Upper lobe of left lung (tissue), 4 donors: ENCODE data around the gene TPRA1.

Experiments
- EP300 ChIP-seq, 4 donors: sonication (generic); formaldehyde crosslinking; IDR thresholded peaks; one replicate each; pipeline ENCODE4 v1.5.1; 2017; ENCODE audit warnings: antibody characterized with exemption in 4 of 4, control low read depth in 2 of 4
- POLR2A ChIP-seq, 4 donors: fragments of 450-650 bp; IDR thresholded peaks; one replicate each; pipeline ENCODE4 v1.5.1; 2016 to 2017; ENCODE audit warnings: antibody characterized with exemption in 4 of 4, mild to moderate bottlenecking in 2 of 4
- POLR2AphosphoS5 ChIP-seq, 2 donors: sonication (generic); formaldehyde crosslinking; IDR thresholded peaks; one replicate each; pipeline ENCODE4 v1.5.1; 2017; ENCODE audit warnings: antibody characterized with exemption in 2 of 2
- TF ChIP-seq, protein P1 (sequence below), 6 experiments: fragments of 450-650 bp in 4 of 6; fragments of 200-600 bp in 2 of 6; sonication (generic) in 2 of 6; IDR thresholded peaks; one replicate each; pipeline ENCODE4 v1.5.1; 2016 to 2019; ENCODE audit warnings: antibody characterized with exemption in 6 of 6

GRCh38 chr3:127555108-127555507 lies 35.4 kb downstream of the TPRA1 start:
- TF ChIP-seq, protein P1, sequence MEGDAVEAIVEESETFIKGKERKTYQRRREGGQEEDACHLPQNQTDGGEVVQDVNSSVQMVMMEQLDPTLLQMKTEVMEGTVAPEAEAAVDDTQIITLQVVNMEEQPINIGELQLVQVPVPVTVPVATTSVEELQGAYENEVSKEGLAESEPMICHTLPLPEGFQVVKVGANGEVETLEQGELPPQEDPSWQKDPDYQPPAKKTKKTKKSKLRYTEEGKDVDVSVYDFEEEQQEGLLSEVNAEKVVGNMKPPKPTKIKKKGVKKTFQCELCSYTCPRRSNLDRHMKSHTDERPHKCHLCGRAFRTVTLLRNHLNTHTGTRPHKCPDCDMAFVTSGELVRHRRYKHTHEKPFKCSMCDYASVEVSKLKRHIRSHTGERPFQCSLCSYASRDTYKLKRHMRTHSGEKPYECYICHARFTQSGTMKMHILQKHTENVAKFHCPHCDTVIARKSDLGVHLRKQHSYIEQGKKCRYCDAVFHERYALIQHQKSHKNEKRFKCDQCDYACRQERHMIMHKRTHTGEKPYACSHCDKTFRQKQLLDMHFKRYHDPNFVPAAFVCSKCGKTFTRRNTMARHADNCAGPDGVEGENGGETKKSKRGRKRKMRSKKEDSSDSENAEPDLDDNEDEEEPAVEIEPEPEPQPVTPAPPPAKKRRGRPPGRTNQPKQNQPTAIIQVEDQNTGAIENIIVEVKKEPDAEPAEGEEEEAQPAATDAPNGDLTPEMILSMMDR (IDR thresholded peaks at IDR 0.05) = no peak
- TF ChIP-seq EP300 (IDR thresholded peaks at IDR 0.05) (no peak), POLR2A (IDR thresholded peaks at IDR 0.05) (no peak), POLR2AphosphoS5 (IDR thresholded peaks at IDR 0.05) (no peak)
